Regular cardiac myocyte (primary cell): Measurements from ENCODE around the gene CCL23. TPM values are rescaled to one million over a fixed set of nuclear protein-coding genes. Genes with fewer than 3 reads are reported as not detected.

ENCODE experiments used
- total RNA-seq: library from RNA; depleted of rRNA; stranded (reverse); fragments of >200 nt; gene quantifications from 2 replicates; pipeline ENCODE4 v1.2.3, GENCODE V29; 2014

Gene CCL23, protein sequence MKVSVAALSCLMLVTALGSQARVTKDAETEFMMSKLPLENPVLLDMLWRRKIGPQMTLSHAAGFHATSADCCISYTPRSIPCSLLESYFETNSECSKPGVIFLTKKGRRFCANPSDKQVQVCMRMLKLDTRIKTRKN
- not detected in 2 replicates for total RNA-seq

DNA sequence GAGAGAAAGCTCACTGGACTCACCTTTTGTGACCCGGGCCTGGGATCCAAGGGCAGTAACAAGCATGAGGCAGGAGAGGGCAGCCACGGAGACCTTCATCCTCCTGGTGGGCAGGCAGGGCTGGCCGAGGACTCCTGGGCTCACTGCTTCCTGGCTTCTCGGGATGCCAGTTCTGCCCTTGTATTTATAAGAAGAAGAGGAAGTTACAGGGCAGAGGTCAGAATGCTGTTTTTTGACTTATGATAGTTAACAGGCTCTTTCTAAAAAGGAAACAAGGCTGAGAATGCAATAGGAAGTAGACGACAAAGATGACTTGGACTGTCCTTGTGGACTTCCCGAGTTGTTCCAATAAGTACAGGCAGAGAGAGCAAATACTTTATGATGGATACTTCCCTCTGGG lies at the start of gene CCL23:
CCL23 (minus strand) TSS at position 174 of the 400 bp plus-strand sequence; CDS start at position 99, 75 bp downstream.

GRCh38 chr17:36063786-36064541 lies 46.2 kb upstream of the CCL23 start, which contains the start of gene CCL18:
TSS of gene CCL18 (plus strand) at chr17:36064272. CDS start at chr17:36064343, 71 bp downstream.

GRCh38 chr17:36001110-36001771 lies 16.5 kb downstream of the CCL23 start, which contains the start of gene CCL15:
TSS of gene CCL15 (minus strand) at chr17:36001553. CDS start at chr17:36001492, 61 bp downstream.

GRCh38 chr17:35986643-35987042 lies 31.1 kb downstream of the CCL23 start, which contains the start of gene CCL14:
TSS of gene CCL14 (minus strand) at chr17:35986729. CDS start at chr17:35986649, 80 bp downstream.

GRCh38 chr17:35981246-35981645 lies 36.5 kb downstream of the CCL23 start, which contains the start of gene CCL16:
TSS of gene CCL16 (minus strand) at chr17:35981497. CDS start at chr17:35981420, 77 bp downstream.

Other genes starting within 250 kb of the CCL23 start
- 0.28 and 0.38 TPM in 2 replicates for gene MMP28, start 222.3 kb downstream of the CCL23 start, total RNA-seq
- gene TAF15, start 208.5 kb downstream of the CCL23 start, total RNA-seq, result 44.5 and 62.1 TPM in 2 replicates
- not detected in 2 replicates for gene HEATR9, start 149.1 kb downstream of the CCL23 start, total RNA-seq
- 0.28 TPM in 1 of 2 replicates, not detected in the other for gene CCL5, start 137.6 kb downstream of the CCL23 start, total RNA-seq
- 0.28 and 1.3 TPM in 2 replicates for gene RDM1, start 87.2 kb downstream of the CCL23 start, total RNA-seq
- gene LYZL6, start 74.3 kb downstream of the CCL23 start, total RNA-seq, result not detected in 2 replicates
- not detected in 2 replicates for gene CCL16, start 36.5 kb downstream of the CCL23 start, total RNA-seq
- not detected in 2 replicates for gene CCL14, start 31.2 kb downstream of the CCL23 start, total RNA-seq
- not detected in 2 replicates for gene CCL15, start 16.4 kb downstream of the CCL23 start, total RNA-seq
- gene CCL18, start 46.3 kb upstream of the CCL23 start, total RNA-seq, result not detected in 2 replicates
- gene CCL3, start 72.2 kb upstream of the CCL23 start, total RNA-seq, result 0.56 TPM in 1 of 2 replicates, not detected in the other
- not detected in 2 replicates for gene CCL4, start 85.9 kb upstream of the CCL23 start, total RNA-seq
- 0.56 TPM in 1 of 2 replicates, not detected in the other for gene TBC1D3B, start 158.7 kb upstream of the CCL23 start, total RNA-seq
- gene CCL3L1, start 178.8 kb upstream of the CCL23 start, total RNA-seq, result not detected in 2 replicates
- gene CCL4L2, start 193.1 kb upstream of the CCL23 start, total RNA-seq, result 0.56 TPM in 1 of 2 replicates, not detected in the other
- under 0.01 TPM in 1 of 2 replicates, not detected in the other for gene TBC1D3I, start 246.6 kb upstream of the CCL23 start, total RNA-seq